Suprapubic skin (tissue), 4 donors: Measurements from ENCODE around the gene ECI2.

Experiments
- CTCF ChIP-seq, 2 donors: fragments of 200-600 bp in 1 of 2; fragments of 450-650 bp in 1 of 2; sonication (generic) in 1 of 2; IDR thresholded peaks; one replicate each; pipeline ENCODE4 v1.5.1; 2016 to 2019; ENCODE audit warnings: antibody characterized with exemption in 2 of 2, mild to moderate bottlenecking in 1 of 2, moderate library complexity in 1 of 2
- EP300 ChIP-seq: sonication (generic); formaldehyde crosslinking; IDR thresholded peaks from one replicate; pipeline ENCODE4 v1.6.1; 2017; ENCODE audit warnings: antibody characterized with exemption
- POLR2A ChIP-seq, 2 donors: fragments of 450-650 bp; IDR thresholded peaks; one replicate each; pipeline ENCODE4 v1.6.1; 2017; ENCODE audit warnings: antibody characterized with exemption in 2 of 2, mild to moderate bottlenecking in 2 of 2, moderate library complexity in 2 of 2
- POLR2AphosphoS5 ChIP-seq, 3 donors: sonication (generic); formaldehyde crosslinking; IDR thresholded peaks; one replicate each; pipeline ENCODE4 v1.6.1; 2017; ENCODE audit warnings: antibody characterized with exemption in 3 of 3

DNA sequence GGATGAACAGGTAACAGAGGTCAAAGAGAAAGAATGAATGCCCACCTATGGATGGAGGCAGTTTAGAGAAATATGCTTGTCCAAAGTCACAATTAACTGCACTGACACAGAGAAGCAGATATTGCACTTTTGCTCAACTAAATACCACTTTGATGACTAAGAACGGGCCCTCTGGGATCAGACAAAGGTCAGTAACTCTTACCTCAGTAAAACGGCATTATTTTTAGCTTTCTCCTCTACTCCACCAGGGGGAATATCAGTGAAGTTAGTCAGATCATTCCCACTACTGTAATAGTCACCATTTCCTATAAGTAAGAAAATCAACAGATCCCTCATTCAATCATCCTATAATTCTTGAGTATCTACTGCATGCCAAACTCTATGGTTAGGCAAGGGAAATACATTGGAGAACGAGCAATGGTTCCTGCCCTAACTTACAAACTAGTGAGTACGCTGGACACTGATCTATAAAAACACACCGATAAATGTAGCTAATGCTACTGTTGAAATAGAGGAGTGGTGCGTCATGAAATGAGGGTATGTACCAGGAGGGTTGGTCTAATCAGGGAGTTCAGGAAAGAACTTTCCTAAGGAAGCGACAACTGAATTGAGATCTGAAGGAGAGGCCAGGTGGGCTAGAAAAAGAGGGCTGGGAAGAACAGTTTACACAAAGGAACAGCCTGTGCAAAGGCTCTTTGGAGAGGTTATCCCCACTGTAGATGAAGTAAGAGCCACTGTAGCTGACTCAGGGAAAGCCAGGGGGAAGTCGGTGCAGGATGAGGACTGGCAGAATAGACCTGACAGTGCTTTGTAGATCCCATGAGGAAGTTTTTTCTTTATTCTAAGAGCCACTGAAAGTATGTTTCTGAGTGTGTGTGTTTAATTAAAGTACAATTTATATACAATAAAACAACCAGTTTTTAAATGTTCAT, 9.2 kb downstream of the ECI2 start:
- TF ChIP-seq POLR2A (IDR thresholded peaks at IDR 0.05) = no peak
- no peak for TF ChIP-seq CTCF (IDR thresholded peaks at IDR 0.05)
- no peak for TF ChIP-seq EP300
- no peak for TF ChIP-seq POLR2AphosphoS5 (IDR thresholded peaks at IDR 0.05)
